Neural progenitor cell (in vitro differentiated cells): ENCODE measurements around the gene ENDOU.

Experiments
- CTCF ChIP-seq: fragments of 200-600 bp; sonication (generic); IDR thresholded peaks from 2 replicates; pipeline ENCODE4 v1.5.1; 2017; ENCODE audit warnings: antibody characterized with exemption, mild to moderate bottlenecking
- EZH2 ChIP-seq: fragments of 200-600 bp; sonication (generic); IDR thresholded peaks from 2 replicates; pipeline ENCODE4 v1.6.1; 2017; ENCODE audit warnings: antibody characterized with exemption, mild to moderate bottlenecking, moderate library complexity

- TF ChIP-seq CTCF (no peak), EZH2 (no peak)
These were observed 12.8 kb upstream of the ENDOU start for GRCh38 chr12:47737936-47738594.
